ENCODE data around the gene COLEC12.

Gene COLEC12

DNA sequence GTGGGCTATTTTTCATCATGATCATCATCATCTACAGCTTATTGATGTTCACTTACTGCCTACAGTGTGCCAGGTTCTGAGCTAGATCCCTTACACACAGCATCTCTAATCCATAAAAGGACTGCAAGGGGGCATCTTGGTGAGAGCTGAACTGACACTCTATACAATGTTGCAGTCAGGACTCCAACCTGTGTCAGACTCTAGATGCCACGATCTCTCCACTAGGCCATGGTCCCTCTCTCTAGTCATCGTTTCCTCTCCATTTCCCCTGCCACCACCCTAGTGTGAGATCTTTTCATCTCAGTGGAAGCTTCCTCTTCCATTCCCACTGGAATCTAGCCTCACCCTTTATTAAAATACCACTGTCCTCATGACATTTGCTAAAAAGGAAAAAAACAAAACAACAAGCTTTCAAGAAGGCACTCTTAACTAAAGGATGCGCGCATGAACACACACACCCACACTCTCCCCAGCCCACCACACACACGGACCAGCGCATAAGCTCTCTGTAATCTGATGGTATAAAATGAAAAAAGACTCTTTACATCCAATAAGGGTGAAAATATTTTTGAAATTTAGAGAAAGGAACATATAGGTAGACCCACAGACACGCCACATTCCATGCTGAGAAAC lies 139.3 kb downstream of the COLEC12 start:
- TF ChIP-seq POLR2A (IDR thresholded peaks at IDR 0.05; ENCODE audit: extremely low read depth, insufficient read length): no peak
- no peak for TF ChIP-seq MYC (IDR thresholded peaks at IDR 0.05; ENCODE audit: low read depth, low read length)
- TF ChIP-seq, protein P1, sequence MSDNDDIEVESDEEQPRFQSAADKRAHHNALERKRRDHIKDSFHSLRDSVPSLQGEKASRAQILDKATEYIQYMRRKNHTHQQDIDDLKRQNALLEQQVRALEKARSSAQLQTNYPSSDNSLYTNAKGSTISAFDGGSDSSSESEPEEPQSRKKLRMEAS (IDR thresholded peaks at IDR 0.05; ENCODE audit: low read depth, low read length): no peak
- TF ChIP-seq, protein P2, sequence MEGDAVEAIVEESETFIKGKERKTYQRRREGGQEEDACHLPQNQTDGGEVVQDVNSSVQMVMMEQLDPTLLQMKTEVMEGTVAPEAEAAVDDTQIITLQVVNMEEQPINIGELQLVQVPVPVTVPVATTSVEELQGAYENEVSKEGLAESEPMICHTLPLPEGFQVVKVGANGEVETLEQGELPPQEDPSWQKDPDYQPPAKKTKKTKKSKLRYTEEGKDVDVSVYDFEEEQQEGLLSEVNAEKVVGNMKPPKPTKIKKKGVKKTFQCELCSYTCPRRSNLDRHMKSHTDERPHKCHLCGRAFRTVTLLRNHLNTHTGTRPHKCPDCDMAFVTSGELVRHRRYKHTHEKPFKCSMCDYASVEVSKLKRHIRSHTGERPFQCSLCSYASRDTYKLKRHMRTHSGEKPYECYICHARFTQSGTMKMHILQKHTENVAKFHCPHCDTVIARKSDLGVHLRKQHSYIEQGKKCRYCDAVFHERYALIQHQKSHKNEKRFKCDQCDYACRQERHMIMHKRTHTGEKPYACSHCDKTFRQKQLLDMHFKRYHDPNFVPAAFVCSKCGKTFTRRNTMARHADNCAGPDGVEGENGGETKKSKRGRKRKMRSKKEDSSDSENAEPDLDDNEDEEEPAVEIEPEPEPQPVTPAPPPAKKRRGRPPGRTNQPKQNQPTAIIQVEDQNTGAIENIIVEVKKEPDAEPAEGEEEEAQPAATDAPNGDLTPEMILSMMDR (IDR thresholded peaks at IDR 0.05; ENCODE audit: low read depth, low read length): no peak

DNA sequence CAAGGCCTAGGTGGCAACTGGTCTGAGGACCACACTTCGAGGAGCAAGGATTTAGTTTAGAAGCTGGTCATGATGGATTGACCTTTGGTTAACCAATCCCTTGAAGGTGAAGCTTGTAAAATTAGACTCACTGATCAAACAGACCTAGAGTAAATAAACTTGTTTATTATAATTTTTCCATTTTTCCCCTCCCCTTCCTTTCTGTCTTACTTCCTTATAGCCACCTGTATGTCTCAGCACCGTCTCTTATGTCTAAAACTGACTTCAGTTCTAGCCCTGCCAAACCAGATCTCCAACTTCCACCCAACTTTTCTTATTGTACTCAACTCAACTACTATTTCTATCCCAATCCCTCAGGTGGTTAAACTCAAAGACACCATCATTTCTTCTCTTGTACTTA lies 139.8 kb downstream of the COLEC12 start:
- TF ChIP-seq, protein P1 (IDR thresholded peaks at IDR 0.05; ENCODE audit: low read depth, low read length): no peak
- TF ChIP-seq POLR2A (IDR thresholded peaks at IDR 0.05; ENCODE audit: extremely low read depth, insufficient read length) (no peak), MYC (IDR thresholded peaks at IDR 0.05; ENCODE audit: low read depth, low read length) (no peak)
- TF ChIP-seq, protein P2 (IDR thresholded peaks at IDR 0.05; ENCODE audit: low read depth, low read length): no peak
- no peak overlapping the region for H3K4me3 ChIP-seq (ENCODE audit: low read depth, low read length)
- DNase-seq (ENCODE audit: low read depth): no peak

More for the DNA sequence above, 139.3 kb downstream of the COLEC12 start:
- DNase-seq (ENCODE audit: low read depth): no peak
- H3K4me3 ChIP-seq (ENCODE audit: low read depth, low read length): no peak overlapping the region

DNA sequence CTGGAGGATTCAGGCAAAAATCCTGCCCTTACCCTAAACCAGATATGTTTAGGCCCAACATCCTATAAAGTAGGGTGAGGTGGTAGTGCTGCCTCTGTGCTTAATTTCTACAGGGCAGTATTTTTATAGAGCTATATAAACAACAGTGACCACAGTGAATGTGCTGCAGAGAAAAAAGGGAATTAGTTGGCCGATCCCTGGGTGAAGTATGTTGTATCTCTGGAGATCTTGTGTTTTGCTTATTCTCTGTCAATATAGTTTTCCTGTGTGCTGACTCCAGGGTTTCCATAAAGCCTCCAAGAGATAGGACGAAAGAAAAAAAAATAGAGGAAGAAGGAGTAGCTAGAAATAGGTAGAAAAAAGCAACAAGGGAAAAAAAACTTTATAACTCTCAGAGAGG lies 143.7 kb downstream of the COLEC12 start:
- no peak for DNase-seq (ENCODE audit: low read depth)
- no peak overlapping the region for H3K4me3 ChIP-seq (ENCODE audit: low read depth, low read length)

DNA sequence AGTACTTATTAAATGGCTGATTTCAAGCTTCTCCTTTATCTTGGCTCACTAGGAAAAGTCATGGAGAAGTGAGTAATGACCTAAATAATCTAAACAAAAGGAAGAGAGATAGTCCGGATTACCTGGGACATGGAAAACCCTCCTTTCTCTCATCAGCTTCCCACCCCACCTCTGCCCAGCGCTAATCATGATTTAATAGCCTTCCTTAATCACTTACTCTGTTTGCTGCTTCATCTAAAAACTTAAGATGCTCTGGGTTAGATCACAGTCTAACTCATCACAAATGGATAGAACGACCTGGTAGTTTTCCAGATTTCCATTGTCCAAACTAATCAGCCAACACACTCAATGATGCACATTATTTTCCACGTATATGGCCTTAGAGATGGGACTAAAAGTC lies 144.8 kb downstream of the COLEC12 start:
- no peak for DNase-seq (ENCODE audit: low read depth)
- TF ChIP-seq, protein P2 (IDR thresholded peaks at IDR 0.05; ENCODE audit: low read depth, low read length): no peak
- no peak for TF ChIP-seq MYC (IDR thresholded peaks at IDR 0.05; ENCODE audit: low read depth, low read length)
- TF ChIP-seq POLR2A (IDR thresholded peaks at IDR 0.05; ENCODE audit: extremely low read depth, insufficient read length): no peak
- TF ChIP-seq, protein P1 (IDR thresholded peaks at IDR 0.05; ENCODE audit: low read depth, low read length): no peak
- no peak overlapping the region for H3K4me3 ChIP-seq (ENCODE audit: low read depth, low read length)

More for the DNA sequence above, 143.7 kb downstream of the COLEC12 start:
- TF ChIP-seq, protein P2 (IDR thresholded peaks at IDR 0.05; ENCODE audit: low read depth, low read length): no peak
- TF ChIP-seq, protein P1 (IDR thresholded peaks at IDR 0.05; ENCODE audit: low read depth, low read length): no peak
- TF ChIP-seq POLR2A (IDR thresholded peaks at IDR 0.05; ENCODE audit: extremely low read depth, insufficient read length) (no peak), MYC (IDR thresholded peaks at IDR 0.05; ENCODE audit: low read depth, low read length) (no peak)

DNA sequence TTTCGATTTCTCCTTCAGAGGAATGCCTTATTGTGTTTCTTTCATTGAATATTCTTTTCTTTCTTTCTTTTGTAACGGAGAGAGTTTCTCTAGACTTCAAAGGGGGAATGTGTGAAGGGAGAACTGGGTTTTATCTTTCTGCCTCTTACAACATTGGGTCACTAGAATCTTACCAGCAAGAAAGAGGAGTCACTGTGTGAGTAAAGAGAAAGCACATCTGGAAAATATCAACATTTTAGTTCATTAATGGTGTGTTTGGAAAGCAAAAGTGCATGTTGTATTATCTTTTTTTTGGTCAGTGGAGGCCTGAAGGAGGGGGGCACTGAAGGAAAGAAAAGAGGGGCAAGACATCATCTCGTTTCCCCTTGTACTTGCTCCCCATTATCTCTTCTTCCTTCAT lies 146.0 kb downstream of the COLEC12 start:
- TF ChIP-seq POLR2A (IDR thresholded peaks at IDR 0.05; ENCODE audit: extremely low read depth, insufficient read length) (no peak), MYC (IDR thresholded peaks at IDR 0.05; ENCODE audit: low read depth, low read length) (no peak)
- TF ChIP-seq, protein P2 (IDR thresholded peaks at IDR 0.05; ENCODE audit: low read depth, low read length): no peak
- DNase-seq (ENCODE audit: low read depth): no peak
- no peak overlapping the region for H3K4me3 ChIP-seq (ENCODE audit: low read depth, low read length)
